NCI-H524 treated with DMSO at 0.1 percent for 48 hours (cell line): ENCODE data around the gene ARSB.

Experiments
- DNase-seq: peaks from one replicate; lab custom pipeline; 2025; lab: John Stamatoyannopoulos, UW

Gene ARSB

DNA sequence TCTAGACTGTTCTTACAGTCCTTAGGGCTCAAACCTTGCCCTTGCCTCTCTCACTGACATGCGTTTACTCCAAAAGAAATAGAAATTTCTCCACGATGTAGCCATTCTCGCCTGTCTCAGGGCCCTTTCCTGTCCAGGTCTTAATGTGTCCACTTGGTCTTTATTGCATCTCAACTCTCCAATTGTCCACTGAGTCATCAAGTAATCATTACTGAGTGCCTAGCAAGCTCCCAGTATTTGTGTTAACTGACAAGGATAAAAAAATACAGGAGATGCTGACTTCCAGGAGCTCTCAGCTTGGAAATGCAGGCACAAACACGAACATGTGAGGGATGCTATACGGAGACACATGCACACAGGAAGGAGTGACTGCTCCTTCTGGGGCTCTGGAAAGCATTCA lies 147.3 kb downstream of the ARSB start:
- no peak for DNase-seq

DNA sequence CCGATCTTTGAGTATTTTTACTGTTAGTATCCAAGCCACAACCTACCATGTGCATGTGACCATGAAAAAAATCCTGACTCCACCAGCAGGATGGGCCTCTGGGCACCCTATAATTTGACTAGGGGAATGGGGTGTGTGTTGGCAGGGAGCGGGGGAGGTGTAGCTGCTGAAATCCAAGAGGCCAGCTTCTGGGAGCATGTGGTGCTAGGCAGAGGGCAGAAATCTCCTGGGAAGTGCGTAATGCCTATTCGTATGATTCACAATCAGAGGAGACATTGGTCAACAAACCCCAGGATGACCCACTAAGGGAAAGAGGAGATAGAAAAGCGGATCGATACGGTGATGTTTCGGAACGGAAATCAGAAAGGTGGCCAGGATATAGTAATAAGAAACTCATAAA lies 149.9 kb downstream of the ARSB start:
- no peak for DNase-seq

- DNase-seq, result no peak
Measured at GRCh38 chr5:78833284-78833683, 151.8 kb downstream of the ARSB start.

GRCh38 chr5:78830528-78831046 lies 154.5 kb downstream of the ARSB start:
- no peak for DNase-seq

GRCh38 chr5:78829811-78830527 lies 155.1 kb downstream of the ARSB start:
- DNase-seq, result no peak

GRCh38 chr5:78827725-78828124 lies 157.4 kb downstream of the ARSB start:
- DNase-seq, result no peak

DNA sequence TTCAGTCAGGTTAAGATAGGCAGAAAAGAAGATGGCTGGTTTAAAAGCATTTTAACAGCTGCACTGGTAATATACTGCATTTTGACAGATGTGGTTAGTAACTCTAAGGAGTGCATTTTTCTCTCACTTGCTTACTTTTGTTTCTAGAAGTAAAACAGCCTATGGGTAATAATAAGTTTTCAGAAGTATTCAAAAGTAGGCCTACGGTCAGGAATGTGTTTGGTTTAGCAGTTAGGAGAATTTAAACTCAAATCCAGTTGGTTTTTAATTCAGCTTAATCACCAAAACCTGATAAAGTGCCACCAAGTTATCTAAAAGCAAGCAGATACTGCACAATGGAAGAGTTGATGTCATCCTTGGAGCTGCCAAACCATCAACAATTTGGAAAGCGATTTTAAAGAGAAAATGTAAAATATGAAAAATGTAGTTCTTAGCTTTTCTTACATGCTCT lies 160.3 kb downstream of the ARSB start:
- DNase-seq, result no peak

DNA sequence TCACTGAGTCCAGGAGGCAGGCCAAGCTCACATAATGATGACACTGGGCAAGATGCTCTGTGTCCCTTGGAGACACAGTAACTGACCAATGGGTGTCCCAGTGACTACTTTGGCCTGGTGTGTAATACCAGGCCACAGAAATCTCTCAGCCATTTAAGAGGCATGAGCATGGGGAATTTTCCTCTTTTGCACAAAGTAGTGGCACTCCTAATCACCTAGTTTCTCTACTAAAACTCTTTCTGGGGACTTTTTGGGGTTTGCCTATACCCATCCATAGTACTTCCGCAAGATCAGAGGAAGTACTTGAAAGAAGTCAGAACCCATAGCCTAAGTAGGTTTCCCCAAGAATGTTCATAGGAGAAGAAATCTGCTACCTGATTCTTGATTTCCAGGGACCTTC lies 161.9 kb downstream of the ARSB start:
- DNase-seq, result no peak

DNA sequence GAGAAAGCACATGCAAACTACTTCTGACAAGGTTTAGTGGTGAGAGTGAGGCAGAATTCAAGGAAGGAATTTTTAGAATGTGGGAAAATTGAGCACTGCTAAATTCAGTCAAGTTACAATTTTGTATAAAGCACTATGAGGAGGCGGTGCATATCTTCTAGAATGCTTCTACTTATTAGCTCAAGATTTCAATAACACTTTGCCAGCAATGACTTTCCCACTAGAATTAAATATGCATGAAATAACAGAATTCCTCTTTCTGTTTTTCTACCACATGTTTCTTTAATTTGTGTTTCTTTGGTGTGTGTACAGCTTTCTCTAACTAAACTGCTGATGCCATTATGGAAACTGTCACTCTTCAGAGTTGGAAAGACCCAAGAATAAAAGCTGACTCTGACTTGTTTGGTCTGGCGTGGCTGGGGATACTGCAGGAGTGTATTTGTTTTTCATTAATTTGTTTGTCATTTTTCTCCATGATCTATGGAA lies 163.5 kb downstream of the ARSB start:
- DNase-seq, result no peak

DNA sequence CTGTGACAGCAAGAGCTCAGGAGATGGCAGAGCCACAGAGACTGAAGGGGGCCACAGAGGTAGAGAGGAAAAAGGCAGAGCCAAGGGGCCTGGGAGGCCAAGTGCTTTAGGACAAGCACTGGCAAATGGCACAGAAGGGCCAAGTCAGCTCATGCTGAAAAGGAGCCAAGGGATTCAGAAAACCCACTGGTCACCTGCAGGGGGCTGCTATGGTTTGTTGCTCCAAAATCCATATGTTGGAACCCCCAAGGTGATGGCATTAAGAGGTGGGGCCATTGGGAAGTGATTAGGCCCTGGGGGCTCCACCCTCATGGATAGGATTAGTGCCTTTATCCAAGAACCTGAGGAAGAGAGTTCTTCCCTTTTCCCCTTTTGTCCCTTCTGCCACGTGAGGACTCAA lies 165.4 kb downstream of the ARSB start:
- DNase-seq, result no peak

DNA sequence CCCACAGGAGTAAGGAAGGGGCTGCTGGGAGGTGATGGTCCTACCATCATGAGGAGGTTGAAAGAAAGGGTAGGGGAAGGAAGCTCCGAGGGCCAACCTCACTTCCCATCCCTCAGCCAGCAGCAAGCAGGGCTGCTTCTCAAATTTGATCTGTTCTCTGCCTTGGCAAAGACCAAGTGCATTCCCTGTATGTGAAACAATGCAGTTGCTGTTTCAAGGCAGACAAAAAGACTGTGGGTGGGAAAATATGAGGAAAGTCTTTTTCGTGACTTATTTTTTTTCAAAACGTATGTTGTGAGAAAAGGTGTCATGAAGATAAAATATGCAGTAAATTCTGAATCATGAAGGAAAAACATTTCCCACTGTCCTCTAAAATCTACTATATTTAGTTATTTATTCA lies 165.9 kb downstream of the ARSB start:
- DNase-seq, result no peak

GRCh38 chr5:78816143-78816765 lies 168.9 kb downstream of the ARSB start:
- no peak for DNase-seq

DNA sequence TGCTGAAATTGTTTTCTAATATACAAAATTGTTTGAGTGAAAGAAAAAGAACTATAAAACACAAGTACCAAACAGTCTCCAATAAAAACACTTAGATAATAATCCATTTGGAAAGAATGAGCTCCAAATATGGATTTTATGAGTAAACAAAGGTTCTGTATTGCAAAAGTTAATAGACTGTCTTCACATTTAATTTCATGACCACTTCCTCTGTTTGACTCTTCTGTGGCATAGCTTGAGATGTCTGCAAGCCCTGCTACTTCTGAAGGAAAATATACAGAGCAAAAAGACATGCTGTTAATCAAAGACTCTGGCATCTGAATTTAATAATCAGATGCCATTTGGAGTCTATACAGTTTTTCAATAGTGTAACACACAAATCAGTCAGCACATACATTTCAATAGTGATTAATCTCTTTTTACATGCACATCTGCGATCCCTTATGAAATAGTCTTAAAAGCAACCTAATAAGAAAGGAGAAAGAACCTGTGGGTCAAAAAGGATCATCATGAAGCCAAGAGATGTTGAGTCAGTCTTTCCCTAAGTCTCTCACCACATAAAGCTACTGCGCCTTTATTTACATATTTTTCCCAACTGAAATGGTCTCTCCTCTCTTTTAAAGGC lies 171.1 kb downstream of the ARSB start:
- no peak for DNase-seq

DNA sequence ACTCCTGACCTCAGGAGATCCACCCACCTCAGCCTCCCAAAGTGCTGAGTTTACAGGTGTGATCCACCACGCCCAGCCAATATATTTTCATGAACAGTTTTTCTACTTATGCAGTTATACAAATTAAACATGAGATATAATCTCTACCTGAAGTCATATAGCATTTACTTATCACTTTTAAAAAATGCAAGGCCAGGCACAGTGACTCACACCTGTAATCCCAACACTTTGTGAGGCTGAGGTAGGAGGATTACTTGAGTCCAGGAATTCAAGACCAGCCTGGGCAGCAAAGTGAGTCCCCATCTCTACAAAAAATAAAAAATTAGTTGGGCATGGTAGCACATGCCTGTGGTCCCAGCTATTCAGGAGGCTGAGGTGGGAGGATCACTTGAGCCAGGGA lies 171.8 kb downstream of the ARSB start:
- no peak for DNase-seq

DNA sequence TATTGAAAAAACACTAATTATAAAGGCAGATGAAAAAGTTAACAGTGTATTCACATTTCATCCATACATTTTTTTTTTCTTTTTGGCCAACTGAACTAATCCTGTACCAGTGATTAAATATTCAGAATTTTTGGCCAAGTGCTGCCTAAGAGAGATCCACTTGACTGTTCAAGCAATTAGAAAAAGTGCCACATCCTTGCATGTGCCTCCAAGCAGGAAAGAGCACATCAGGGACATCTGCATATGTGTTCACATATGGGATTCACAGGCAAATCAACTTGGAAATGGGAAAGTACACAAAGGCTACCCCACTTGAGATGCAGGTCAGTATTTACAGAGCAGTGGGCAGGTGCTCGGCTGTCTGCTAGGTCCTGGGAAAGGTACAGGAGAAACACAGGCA lies 173.2 kb downstream of the ARSB start:
- DNase-seq, result no peak

- no peak for DNase-seq
Measured at GRCh38 chr5:78811121-78811817, 173.8 kb downstream of the ARSB start.

- no peak for DNase-seq
Measured at GRCh38 chr5:78810098-78810920, 174.8 kb downstream of the ARSB start.

DNA sequence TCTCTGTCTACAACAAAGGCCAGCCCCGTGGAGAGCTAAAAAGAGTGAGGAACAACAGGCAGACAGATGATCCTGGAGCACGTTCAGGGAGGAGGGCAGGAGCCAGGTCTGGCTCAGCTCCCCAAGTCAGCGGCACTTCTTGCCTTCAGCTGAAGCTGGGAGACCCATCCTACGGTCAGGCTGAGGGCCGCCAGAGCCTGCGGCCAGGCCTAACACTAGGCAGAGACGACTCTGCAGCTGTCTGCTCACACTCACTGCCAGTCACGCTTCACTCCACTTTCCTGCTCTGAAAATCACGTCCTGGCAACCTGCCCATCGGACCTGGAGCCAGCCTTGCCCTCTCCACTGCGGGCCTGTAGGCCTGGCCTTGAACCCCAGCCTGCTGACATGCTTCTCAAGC lies 175.7 kb downstream of the ARSB start:
- DNase-seq, result no peak

DNA sequence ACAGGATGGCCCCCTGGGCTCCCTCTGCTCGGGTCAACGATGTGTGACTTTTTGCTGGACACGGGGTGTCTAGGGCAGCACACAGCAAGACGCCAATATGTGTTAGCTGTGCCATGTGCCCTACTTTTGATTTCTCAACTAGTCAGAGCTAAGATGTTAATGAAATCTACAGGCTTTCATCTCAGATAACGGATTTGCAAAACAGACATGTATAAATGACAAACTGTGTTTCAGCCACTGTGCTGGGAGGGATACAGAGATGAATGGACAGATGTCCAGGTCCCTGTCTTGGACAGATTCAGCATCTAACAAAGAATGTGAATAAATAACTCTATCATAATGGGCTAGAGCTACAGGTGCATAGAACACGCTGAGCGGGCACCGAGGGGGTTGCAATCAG lies 176.3 kb downstream of the ARSB start:
- DNase-seq, result no peak

- no peak for DNase-seq
Measured at GRCh38 chr5:78808380-78808779, 176.7 kb downstream of the ARSB start.

GRCh38 chr5:78806544-78806943 lies 178.6 kb downstream of the ARSB start:
- DNase-seq, result no peak
